A549 (cell line): Measurements from ENCODE around the gene IL3. TPM values are rescaled to one million over a fixed set of nuclear protein-coding genes. Genes with fewer than 3 reads are reported as not detected.

Source experiments
- ATAC-seq, 2 experiments: fragments of 200-7000 bp in 1 of 2; fragments of >200 bp in 1 of 2; cut with Nextera tagmentation in 1 of 2; cut with Tn5 transposase in 1 of 2; 3 replicates each; pipeline versions ENCODE4 v1.8.0 to v1.9.1; 2018 to 2020; ENCODE audit warnings: mild to moderate bottlenecking in 1 of 2, moderate library complexity in 1 of 2
- CTCF ChIA-PET: fragments of 300-600 bp; sonication (Branson Sonifier 250); formaldehyde crosslinking; extraction: SDS; loops from one replicate; lab custom pipeline; 2021; ENCODE audit warnings: antibody characterized with exemption, inconsistent platforms; lab: Yijun Ruan, JAX
- POLR2A ChIA-PET: fragments of 350-600 bp; formaldehyde crosslinking; extraction: SDS; loops from one replicate; lab custom pipeline; 2021; ENCODE audit warnings: antibody characterized with exemption, inconsistent platforms; lab: Yijun Ruan, JAX
- DNase-seq, 2 experiments: peaks; one replicate each; pipeline versions ENCODE4 v3.0.0 to v3.0.0-alpha.2; 2011 to 2016; ENCODE audit warnings: low read depth in 1 of 2, low spot score in 1 of 2
- FAIRE-seq: peaks from 2 replicates; lab custom pipeline; 2011; peaks lifted over from hg19 to GRCh38; lab: Jason Lieb, UNC
- H3K27ac ChIP-seq, 2 experiments: fragments of >200 bp; sonication (Bioruptor Twin); formaldehyde crosslinking; 3 replicates each; pipeline ENCODE4 v1.5.1; 2016 to 2017
- H3K4me1 ChIP-seq: fragments of >200 bp; sonication (Bioruptor Twin); formaldehyde crosslinking; 3 replicates; pipeline ENCODE4 v1.6.1; 2016
- H3K4me2 ChIP-seq: fragments of >200 bp; sonication (Bioruptor Twin); formaldehyde crosslinking; 3 replicates; pipeline ENCODE4 v1.6.1; 2016
- H3K4me3 ChIP-seq: fragments of >200 bp; sonication (Bioruptor Twin); formaldehyde crosslinking; 3 replicates; pipeline ENCODE4 v1.5.1; 2016
- H3K9me3 ChIP-seq: fragments of >200 bp; sonication (Bioruptor Twin); formaldehyde crosslinking; 3 replicates; pipeline ENCODE4 v1.6.1; 2016
- CBX2 ChIP-seq: fragments of 200-600 bp; sonication (generic); IDR thresholded peaks from 2 replicates; pipeline ENCODE4 v1.6.1; 2016; ENCODE audit warnings: low read depth, mild to moderate bottlenecking, borderline replicate concordance
- CBX8 ChIP-seq: fragments of 200-600 bp; sonication (generic); IDR thresholded peaks from 2 replicates; pipeline ENCODE4 v1.6.1; 2016
- CEBPB ChIP-seq, 2 experiments: fragments of >200 bp in 1 of 2; sonication (Bioruptor Twin) in 1 of 2; formaldehyde crosslinking in 1 of 2; IDR thresholded peaks; 2 replicates each; pipeline ENCODE4 v1.6.1; 2012 to 2016
- CHD4 ChIP-seq: fragments of 200-600 bp; sonication (generic); IDR thresholded peaks from 2 replicates; pipeline ENCODE4 v1.6.1; 2016; ENCODE audit warnings: antibody characterized with exemption, mild to moderate bottlenecking, borderline replicate concordance
- EHMT2 ChIP-seq: fragments of 200-600 bp; sonication (generic); IDR thresholded peaks from 2 replicates; pipeline ENCODE4 v1.6.1; 2016; ENCODE audit warnings: antibody characterized with exemption, low read depth, mild to moderate bottlenecking, moderate library complexity
- ESRRA ChIP-seq: fragments of 150-350 bp; IDR thresholded peaks from 2 replicates; pipeline ENCODE4 v1.6.1; 2014; ENCODE audit warnings: mild to moderate bottlenecking, low read length, borderline replicate concordance
- FOSL2 ChIP-seq, 2 experiments: fragments of 450-650 bp in 1 of 2; fragments of >200 bp in 1 of 2; sonication (Bioruptor Twin) in 1 of 2; formaldehyde crosslinking; IDR thresholded peaks; 2 replicates each; pipeline versions ENCODE4 v1.5.0 to v1.6.1; 2016 to 2020; ENCODE audit warnings: mild to moderate bottlenecking in 1 of 2, moderate library complexity in 1 of 2
- FOXS1 ChIP-seq: fragments of 250-450 bp; sonication (Bioruptor Pico); IDR thresholded peaks from 2 replicates; pipeline ENCODE4 v1.5.0; 2020; ENCODE audit warnings: mild to moderate bottlenecking, moderate library complexity
- HDAC2 ChIP-seq: fragments of 200-600 bp; sonication (generic); IDR thresholded peaks from 2 replicates; pipeline ENCODE4 v1.6.1; 2016
- HEYL ChIP-seq: fragments of 250-450 bp; sonication (Bioruptor Pico); IDR thresholded peaks from 2 replicates; pipeline ENCODE4 v1.8.0; 2021; ENCODE audit warnings: mild to moderate bottlenecking, moderate library complexity
- HOXA7 ChIP-seq: fragments of 250-450 bp; sonication (Bioruptor Pico); IDR thresholded peaks from 2 replicates; pipeline ENCODE4 v1.5.0; 2020; ENCODE audit warnings: mild to moderate bottlenecking, moderate library complexity
- HOXB13 ChIP-seq: fragments of 250-450 bp; sonication (Bioruptor Pico); IDR thresholded peaks from 2 replicates; pipeline ENCODE4 v1.5.0; 2020; ENCODE audit warnings: low read depth, mild to moderate bottlenecking, moderate library complexity
- NFE2L2 ChIP-seq: fragments of 150-350 bp; conservative IDR thresholded peaks from 2 replicates; pipeline ENCODE4 v1.6.1; 2014; ENCODE audit warnings: low read length
- PHF8 ChIP-seq: fragments of 200-600 bp; sonication (generic); IDR thresholded peaks from 2 replicates; pipeline ENCODE4 v1.6.1; 2016; ENCODE audit warnings: low read depth, mild to moderate bottlenecking, antibody characterized with exemption, moderate library complexity, borderline replicate concordance
- RARB ChIP-seq: fragments of 250-450 bp; sonication (Bioruptor Pico); IDR thresholded peaks from 2 replicates; pipeline ENCODE4 v1.8.0; 2021; ENCODE audit warnings: mild to moderate bottlenecking, moderate library complexity
- RFX5 ChIP-seq: fragments of 450-650 bp; IDR thresholded peaks from 2 replicates; pipeline ENCODE4 v1.7.1; 2014; ENCODE audit warnings: antibody characterized with exemption, mild to moderate bottlenecking, moderate library complexity
- SREBF2 ChIP-seq: fragments of 450-650 bp; IDR thresholded peaks from 2 replicates; pipeline ENCODE4 v1.6.1; 2014; ENCODE audit warnings: mild to moderate bottlenecking, moderate library complexity
- TFCP2L1 ChIP-seq: fragments of 250-450 bp; sonication (Bioruptor Pico); IDR thresholded peaks from 2 replicates; pipeline ENCODE4 v1.5.0; 2021; ENCODE audit warnings: mild to moderate bottlenecking
- ZC3H11A ChIP-seq: fragments of 450-650 bp; IDR thresholded peaks from 2 replicates; pipeline ENCODE4 v1.6.1; 2014; ENCODE audit warnings: antibody characterized with exemption, mild to moderate bottlenecking
- ZFP36 ChIP-seq: fragments of 450-650 bp; IDR thresholded peaks from 2 replicates; pipeline ENCODE4 v1.6.1; 2014; ENCODE audit warnings: borderline replicate concordance; ENCODE audit not compliant: partially characterized antibody
- ZNF302 ChIP-seq: fragments of 250-450 bp; sonication (Bioruptor Pico); IDR thresholded peaks from 2 replicates; pipeline ENCODE4 v1.9.0; 2021; ENCODE audit warnings: inconsistent platforms, mild to moderate bottlenecking, moderate library complexity
- ZSCAN20 ChIP-seq: fragments of 250-450 bp; sonication (Bioruptor Pico); IDR thresholded peaks from 2 replicates; pipeline ENCODE4 v1.8.0; 2022; ENCODE audit warnings: mild to moderate bottlenecking, moderate library complexity
- WGBS: methylation state at CpG from one replicate; pipeline ENCODE4 v1.1.6; 2017; ENCODE audit errors: missing lambda C conversion rate; 5-methylcytosine and 5-hydroxymethylcytosine counted together
- polyA plus RNA-seq, 4 experiments: library from polyadenylated mRNA; depleted of rRNA in 3 of 4; stranded (reverse); fragments of >200 nt; fragmentation: RNase III in 1 of 4; extraction: RNeasy Plus Mini Kit Qiagen cat#74134 plus additional on column Dnase treatment in 1 of 4; gene quantifications; 2 replicates in 3 of 4; 3 replicates in 1 of 4; pipeline ENCODE4 v1.2.3, GENCODE V29; 2011 to 2017
- TF ChIP-seq, protein P1 (sequence below): fragments of 250-450 bp; sonication (Bioruptor Pico); IDR thresholded peaks from 2 replicates; pipeline ENCODE4 v1.5.0; 2020; ENCODE audit warnings: low read depth, mild to moderate bottlenecking, moderate library complexity
- TF ChIP-seq, protein P2 (sequence below): fragments of >200 bp; sonication (Bioruptor Twin); formaldehyde crosslinking; IDR thresholded peaks from 2 replicates; pipeline ENCODE4 v1.6.1; 2016
- TF ChIP-seq, protein P3 (sequence below): IDR thresholded peaks from 2 replicates; pipeline ENCODE4 v1.6.1; 2012
- TF ChIP-seq, protein P4 (sequence below): IDR thresholded peaks from 2 replicates; pipeline ENCODE4 v1.6.1; 2012; ENCODE audit warnings: low read depth, borderline replicate concordance

IL3 gene
- polyA plus RNA-seq, 2 of the 4 experiments (the other 2 are of a cell fraction) = not detected

DNA sequence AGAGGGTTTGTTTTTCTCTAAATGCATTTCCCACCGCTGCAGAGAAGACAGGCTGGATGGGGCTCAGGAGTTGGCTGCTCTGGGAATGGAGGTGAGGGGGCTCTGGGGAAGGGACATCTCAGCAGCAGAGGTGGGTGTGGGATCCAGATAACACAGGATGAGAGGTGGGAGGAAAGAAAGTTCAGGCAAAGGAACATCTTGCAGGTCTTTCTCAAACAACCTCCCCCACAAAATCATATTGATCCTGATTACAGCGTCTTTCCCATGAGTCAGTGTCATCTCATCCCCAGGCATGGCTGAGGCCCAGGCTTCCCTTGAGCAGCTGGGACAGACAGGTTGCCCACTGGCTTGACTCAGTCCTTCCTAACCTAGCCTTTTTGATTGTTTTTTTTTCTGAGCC is 37.7 kb upstream of the IL3 start:
- ChIA-PET CTCF (interaction anchor here (1.2 to 1.6 kb wide), 2 partner anchors 10 to 42 kb away, joined by 3 read pairs; no protein-coding TSS in a partner anchor), POLR2A (no interaction called here)
- TF ChIP-seq CBX2 = no peak
- TF ChIP-seq PHF8 = no peak
- no peak for TF ChIP-seq CBX8
- no peak for TF ChIP-seq TFCP2L1 (CRISPR knock-in tag)
- TF ChIP-seq ZFP36 = no peak
- no peak for TF ChIP-seq HDAC2
- TF ChIP-seq, protein P1, sequence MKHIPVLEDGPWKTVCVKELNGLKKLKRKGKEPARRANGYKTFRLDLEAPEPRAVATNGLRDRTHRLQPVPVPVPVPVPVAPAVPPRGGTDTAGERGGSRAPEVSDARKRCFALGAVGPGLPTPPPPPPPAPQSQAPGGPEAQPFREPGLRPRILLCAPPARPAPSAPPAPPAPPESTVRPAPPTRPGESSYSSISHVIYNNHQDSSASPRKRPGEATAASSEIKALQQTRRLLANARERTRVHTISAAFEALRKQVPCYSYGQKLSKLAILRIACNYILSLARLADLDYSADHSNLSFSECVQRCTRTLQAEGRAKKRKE (CRISPR knock-in tag) = no peak
- no peak for TF ChIP-seq RARB (CRISPR knock-in tag)
- TF ChIP-seq NFE2L2 = no peak
- TF ChIP-seq, protein P2, sequence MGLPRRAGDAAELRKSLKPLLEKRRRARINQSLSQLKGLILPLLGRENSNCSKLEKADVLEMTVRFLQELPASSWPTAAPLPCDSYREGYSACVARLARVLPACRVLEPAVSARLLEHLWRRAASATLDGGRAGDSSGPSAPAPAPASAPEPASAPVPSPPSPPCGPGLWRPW = no peak
- TF ChIP-seq CHD4 = no peak
- no peak for TF ChIP-seq FOSL2 (IDR thresholded peaks at IDR 0.05)
- TF ChIP-seq FOSL2 (CRISPR knock-in tag; IDR thresholded peaks at IDR 0.05) = no peak
- TF ChIP-seq RFX5 = no peak
- TF ChIP-seq FOXS1 (CRISPR knock-in tag) = no peak
- TF ChIP-seq CEBPB (IDR thresholded peaks at IDR 0.05) = no peak
- TF ChIP-seq, protein P3, sequence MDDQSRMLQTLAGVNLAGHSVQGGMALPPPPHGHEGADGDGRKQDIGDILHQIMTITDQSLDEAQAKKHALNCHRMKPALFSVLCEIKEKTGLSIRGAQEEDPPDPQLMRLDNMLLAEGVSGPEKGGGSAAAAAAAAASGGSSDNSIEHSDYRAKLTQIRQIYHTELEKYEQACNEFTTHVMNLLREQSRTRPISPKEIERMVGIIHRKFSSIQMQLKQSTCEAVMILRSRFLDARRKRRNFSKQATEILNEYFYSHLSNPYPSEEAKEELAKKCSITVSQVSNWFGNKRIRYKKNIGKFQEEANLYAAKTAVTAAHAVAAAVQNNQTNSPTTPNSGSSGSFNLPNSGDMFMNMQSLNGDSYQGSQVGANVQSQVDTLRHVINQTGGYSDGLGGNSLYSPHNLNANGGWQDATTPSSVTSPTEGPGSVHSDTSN = no peak
- no peak for TF ChIP-seq HOXA7
- TF ChIP-seq ZSCAN20 (CRISPR knock-in tag) = no peak
- FAIRE-seq (no peak), ATAC-seq (no peak), DNase-seq (no peak)
- Histone ChIP-seq H3K4me3 (no peak overlapping the region), H3K27ac (no peak overlapping the region), H3K4me1 (no peaks in the 10 kb centered on the region), H3K4me2 (no peak overlapping the region), H3K9me3 (no peaks in the 10 kb centered on the region)
- WGBS = 23% methylated on average over 2 of the region's 2 CpGs

DNA sequence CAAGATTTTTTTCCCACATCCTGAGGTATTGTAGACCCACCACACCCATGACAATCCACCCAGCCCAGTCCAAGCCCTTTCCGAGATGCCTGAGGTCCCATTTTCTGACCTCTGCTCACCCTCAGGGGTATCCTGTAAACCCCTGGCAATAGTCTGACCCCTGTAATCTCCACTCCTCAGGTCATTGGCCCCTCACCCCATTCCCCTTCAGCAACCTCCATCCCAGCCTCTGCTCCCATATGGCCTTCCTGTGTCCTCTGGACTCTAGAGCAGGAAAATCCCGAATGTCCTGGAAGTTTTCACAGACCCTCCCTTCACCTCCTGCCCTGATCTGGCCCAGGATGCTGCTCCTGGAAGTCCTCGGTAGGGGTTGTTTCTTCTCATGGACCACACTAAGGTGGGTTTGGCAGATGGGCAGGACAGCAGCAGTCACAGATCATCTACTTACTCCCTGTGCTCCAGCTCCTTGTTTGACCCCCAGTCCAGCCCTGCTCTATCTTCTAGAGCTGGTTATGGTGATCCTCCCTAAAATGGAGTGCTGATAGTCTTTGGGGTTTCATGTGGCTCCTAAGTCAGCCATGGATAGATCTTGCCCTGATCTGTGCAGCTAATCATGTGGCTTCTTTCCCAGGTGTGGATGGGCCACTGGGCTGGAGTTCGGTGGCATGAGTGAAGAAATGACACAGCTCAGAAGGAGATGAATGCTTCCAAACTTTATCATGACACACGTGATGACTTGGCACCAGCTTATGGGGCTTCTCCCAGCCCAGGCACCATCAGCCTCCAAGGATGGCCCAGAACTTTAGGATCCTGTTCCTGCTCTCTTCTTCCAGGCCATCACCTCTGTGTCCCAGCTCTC is 37.0 kb upstream of the IL3 start:
- 28% methylated on average over 5 of the region's 5 CpGs for WGBS
- no peak for DNase-seq
- ATAC-seq = no peak
- H3K4me3 ChIP-seq = no peak overlapping the region
- ChIA-PET CTCF (interaction anchor here (1.2 to 1.6 kb wide), 3 partner anchors 11 to 434 kb away, joined by 3 to 7 read pairs (median 3); no protein-coding TSS in a partner anchor), POLR2A (no interaction called here)
- no peaks in the 10 kb centered on the region for H3K4me1 ChIP-seq
- TF ChIP-seq HOXB13 (CRISPR knock-in tag) (no peak), HEYL (CRISPR knock-in tag) (no peak), EHMT2 (no peak), ZC3H11A (no peak), ESRRA (no peak), ZFP36 (no peak), NFE2L2 (no peak), ZNF302 (no peak), SREBF2 (no peak)
- TF ChIP-seq, protein P2 = no peak
- TF ChIP-seq, protein P4, sequence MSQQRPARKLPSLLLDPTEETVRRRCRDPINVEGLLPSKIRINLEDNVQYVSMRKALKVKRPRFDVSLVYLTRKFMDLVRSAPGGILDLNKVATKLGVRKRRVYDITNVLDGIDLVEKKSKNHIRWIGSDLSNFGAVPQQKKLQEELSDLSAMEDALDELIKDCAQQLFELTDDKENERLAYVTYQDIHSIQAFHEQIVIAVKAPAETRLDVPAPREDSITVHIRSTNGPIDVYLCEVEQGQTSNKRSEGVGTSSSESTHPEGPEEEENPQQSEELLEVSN = no peak
- H3K9me3 ChIP-seq = no peaks in the 10 kb centered on the region
- no peak overlapping the region for H3K27ac ChIP-seq
- no peak overlapping the region for H3K4me2 ChIP-seq
- no peak for FAIRE-seq
